HepG2 (cell line): ENCODE data around the gene TTC6. TPM values are rescaled to one million over a fixed set of nuclear protein-coding genes. Genes with fewer than 3 reads are reported as not detected.

Experiments used
- HDAC2 ChIP-seq: sonication (generic); formaldehyde crosslinking; IDR thresholded peaks from 2 replicates; pipeline ENCODE4 v1.4.0; 2020; ENCODE audit warnings: missing genetic modification reagents
- HHEX ChIP-seq: IDR thresholded peaks from 2 replicates; pipeline ENCODE4 v1.6.1; 2016; ENCODE audit warnings: control low read depth
- IKZF1 ChIP-seq: fragments of 450-650 bp; IDR thresholded peaks from 2 replicates; pipeline ENCODE4 v1.7.1; 2016
- ISL2 ChIP-seq: sonication (generic); formaldehyde crosslinking; IDR thresholded peaks from 2 replicates; pipeline ENCODE4 v1.5.0; 2020; ENCODE audit warnings: missing genetic modification reagents
- JUNB ChIP-seq: sonication (generic); formaldehyde crosslinking; IDR thresholded peaks from 2 replicates; pipeline ENCODE4 v1.8.0; 2022; ENCODE audit warnings: missing genetic modification reagents, mild to moderate bottlenecking, borderline replicate concordance
- ONECUT2 ChIP-seq: sonication (generic); formaldehyde crosslinking; IDR thresholded peaks from 2 replicates; pipeline ENCODE4 v1.4.0; 2020; ENCODE audit warnings: missing genetic modification reagents
- PPARG ChIP-seq: conservative IDR thresholded peaks from 2 replicates; pipeline ENCODE4 v1.6.1; 2016; ENCODE audit warnings: missing biosample characterization, missing genetic modification reagents
- SALL1 ChIP-seq: sonication (generic); formaldehyde crosslinking; IDR thresholded peaks from 2 replicates; pipeline ENCODE4 v1.8.0; 2022; ENCODE audit warnings: mild to moderate bottlenecking, missing genetic modification reagents
- SMARCE1 ChIP-seq: fragments of 450-650 bp; IDR thresholded peaks from 2 replicates; pipeline ENCODE4 v1.6.1; 2017; ENCODE audit warnings: borderline replicate concordance
- SNRNP70 ChIP-seq: fragments of 200-400 bp; formaldehyde crosslinking; IDR thresholded peaks from 2 replicates; pipeline ENCODE4 v1.6.1; 2017; ENCODE audit warnings: mild to moderate bottlenecking, low read depth, low read length, moderate library complexity
- TAF1 ChIP-seq: sonication (generic); formaldehyde crosslinking; IDR thresholded peaks from 2 replicates; pipeline ENCODE4 v1.4.0; 2020; ENCODE audit warnings: missing genetic modification reagents
- TBX2 ChIP-seq: sonication (generic); formaldehyde crosslinking; IDR thresholded peaks from 2 replicates; pipeline ENCODE4 v1.5.0; 2020; ENCODE audit warnings: missing genetic modification reagents, mild to moderate bottlenecking, borderline replicate concordance
- ZNF557 ChIP-seq: sonication (generic); formaldehyde crosslinking; IDR thresholded peaks from 2 replicates; pipeline ENCODE4 v1.4.0; 2020; ENCODE audit warnings: missing genetic modification reagents
- ZNF589 ChIP-seq: sonication (generic); formaldehyde crosslinking; conservative IDR thresholded peaks from 2 replicates; pipeline ENCODE4 v1.8.0; 2022; ENCODE audit warnings: mild to moderate bottlenecking, moderate library complexity, missing genetic modification reagents
- ZNF670 ChIP-seq: sonication (generic); formaldehyde crosslinking; IDR thresholded peaks from 2 replicates; pipeline ENCODE4 v1.8.0; 2022; ENCODE audit warnings: mild to moderate bottlenecking, missing genetic modification reagents, borderline replicate concordance
- ZNF7 ChIP-seq: IDR thresholded peaks from 2 replicates; pipeline ENCODE4 v1.6.1; 2016; ENCODE audit warnings: missing biosample characterization, missing genetic modification reagents
- ZNF746 ChIP-seq: sonication (generic); formaldehyde crosslinking; IDR thresholded peaks from 2 replicates; pipeline ENCODE4 v1.8.0; 2022; ENCODE audit warnings: mild to moderate bottlenecking, missing genetic modification reagents
- ZNF775 ChIP-seq: sonication (generic); formaldehyde crosslinking; IDR thresholded peaks from 2 replicates; pipeline ENCODE4 v1.4.0; 2020; ENCODE audit warnings: missing genetic modification reagents, mild to moderate bottlenecking, moderate library complexity, borderline replicate concordance
- ZNF816 ChIP-seq: sonication (generic); formaldehyde crosslinking; IDR thresholded peaks from 2 replicates; pipeline ENCODE4 v1.8.0; 2022; ENCODE audit warnings: missing genetic modification reagents, mild to moderate bottlenecking, borderline replicate concordance
- ZSCAN31 ChIP-seq: sonication (generic); formaldehyde crosslinking; IDR thresholded peaks from 2 replicates; pipeline ENCODE4 v1.5.0; 2020; ENCODE audit warnings: low read depth, mild to moderate bottlenecking, missing genetic modification reagents
- polyA plus RNA-seq, 8 experiments: library from polyadenylated mRNA; depleted of rRNA in 3 of 8; stranded (reverse) in 7 of 8; unstranded in 1 of 8; fragments of >200 nt; fragmentation: Illumina TruSeq in 4 of 8; extraction: Trizol in 4 of 8; gene quantifications; 2 replicates each; pipeline versions ENCODE4 v1.2.1 to v1.2.3, GENCODE V29; 2011 to 2016; ENCODE audit warnings: low read depth in 4 of 8, missing spikeins in 1 of 8, mixed read lengths in 1 of 8; ENCODE audit not compliant: insufficient read depth in 1 of 8
- total RNA-seq, 5 experiments: library from RNA; depleted of rRNA; stranded (reverse); fragments of >200 nt; fragmentation: Illumina TruSeq; extraction: Trizol; gene quantifications; 2 replicates each; pipeline ENCODE4 v1.2.3, GENCODE V29; 2016; ENCODE audit warnings: low read depth in 1 of 5
- TF ChIP-seq, protein P1 (sequence below): sonication (generic); formaldehyde crosslinking; IDR thresholded peaks from 2 replicates; pipeline ENCODE4 v1.4.0; 2020; ENCODE audit warnings: missing genetic modification reagents
- TF ChIP-seq, protein P2 (sequence below), 2 experiments: IDR thresholded peaks; 2 replicates each; pipeline ENCODE4 v1.6.1; 2011 to 2012; ENCODE audit warnings: low read length in 2 of 2, borderline replicate concordance in 1 of 2, low read depth in 1 of 2, mild to moderate bottlenecking in 1 of 2, moderate library complexity in 1 of 2
- TF ChIP-seq, protein P3 (sequence below): sonication (generic); formaldehyde crosslinking; IDR thresholded peaks from 2 replicates; pipeline ENCODE4 v1.9.0; 2021; ENCODE audit warnings: missing genetic modification reagents, mild to moderate bottlenecking, borderline replicate concordance
- TF ChIP-seq, protein P4 (sequence below): sonication (generic); formaldehyde crosslinking; IDR thresholded peaks from 2 replicates; pipeline ENCODE4 v1.4.0; 2020; ENCODE audit warnings: mild to moderate bottlenecking, missing genetic modification reagents

Gene TTC6
- total and polyA plus RNA-seq, 2 of the 13 experiments (the other 11 are each of a cell fraction or from before 2014, with no cell fraction given), result 9.3 to 27.4 TPM

DNA sequence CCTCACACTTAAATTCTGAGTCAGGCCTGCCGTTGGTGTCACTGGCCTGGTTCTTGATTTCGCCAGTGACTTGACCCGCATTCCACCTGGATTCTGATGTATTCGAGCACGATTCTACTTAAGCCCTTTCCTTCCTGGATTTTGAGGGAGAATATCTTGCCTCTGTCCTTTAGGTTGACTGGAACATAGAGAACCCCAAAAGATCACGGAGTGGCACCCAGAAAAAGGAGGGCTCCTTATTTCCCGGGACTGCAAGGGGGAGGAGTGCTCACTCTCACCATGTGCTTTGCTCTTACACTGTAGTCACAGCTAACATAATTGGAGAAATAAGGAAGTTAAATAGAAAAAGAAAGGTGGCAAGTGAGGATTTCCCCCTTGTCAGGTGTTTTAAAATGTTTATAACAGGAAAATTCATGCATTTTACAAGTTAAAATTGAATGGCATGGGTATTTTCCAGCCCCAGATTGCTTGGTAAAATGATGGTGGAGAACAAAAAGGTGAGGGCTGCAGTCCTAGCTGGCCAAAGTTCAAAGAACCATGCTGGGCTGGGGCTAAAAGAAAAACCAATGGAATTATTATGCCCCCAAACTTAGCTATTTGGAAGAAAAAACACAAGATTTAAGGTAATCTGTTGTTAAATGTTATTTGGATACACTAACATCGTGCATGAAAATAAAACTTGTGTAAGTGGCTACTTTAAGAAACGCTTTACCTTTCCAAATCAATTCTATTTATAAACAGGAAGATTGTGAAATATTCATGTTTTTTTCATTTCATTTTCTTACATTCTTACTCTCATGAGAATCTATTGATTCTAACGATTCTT is 9.2 kb upstream of the TTC6 start (continued):
- TF ChIP-seq ZNF816 (CRISPR knock-in tag), result no peak
- TF ChIP-seq ONECUT2 (CRISPR knock-in tag), result no peak
- 0 out of 2 replicates have a peak, but pooled peaks have one; percentile 31 for TF ChIP-seq TBX2 (CRISPR knock-in tag)
- TF ChIP-seq, protein P1, sequence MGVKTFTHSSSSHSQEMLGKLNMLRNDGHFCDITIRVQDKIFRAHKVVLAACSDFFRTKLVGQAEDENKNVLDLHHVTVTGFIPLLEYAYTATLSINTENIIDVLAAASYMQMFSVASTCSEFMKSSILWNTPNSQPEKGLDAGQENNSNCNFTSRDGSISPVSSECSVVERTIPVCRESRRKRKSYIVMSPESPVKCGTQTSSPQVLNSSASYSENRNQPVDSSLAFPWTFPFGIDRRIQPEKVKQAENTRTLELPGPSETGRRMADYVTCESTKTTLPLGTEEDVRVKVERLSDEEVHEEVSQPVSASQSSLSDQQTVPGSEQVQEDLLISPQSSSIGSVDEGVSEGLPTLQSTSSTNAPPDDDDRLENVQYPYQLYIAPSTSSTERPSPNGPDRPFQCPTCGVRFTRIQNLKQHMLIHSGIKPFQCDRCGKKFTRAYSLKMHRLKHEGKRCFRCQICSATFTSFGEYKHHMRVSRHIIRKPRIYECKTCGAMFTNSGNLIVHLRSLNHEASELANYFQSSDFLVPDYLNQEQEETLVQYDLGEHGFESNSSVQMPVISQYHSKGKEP (CRISPR knock-in tag), result no peak
- no peak for TF ChIP-seq ZNF589 (CRISPR knock-in tag)
- TF ChIP-seq ZNF775 (CRISPR knock-in tag), result no peak
- no peak for TF ChIP-seq ZNF7 (CRISPR knock-in tag)
- TF ChIP-seq TAF1, result no peak; the same call in 1 of the 2 replicates
- TF ChIP-seq, protein P2, sequence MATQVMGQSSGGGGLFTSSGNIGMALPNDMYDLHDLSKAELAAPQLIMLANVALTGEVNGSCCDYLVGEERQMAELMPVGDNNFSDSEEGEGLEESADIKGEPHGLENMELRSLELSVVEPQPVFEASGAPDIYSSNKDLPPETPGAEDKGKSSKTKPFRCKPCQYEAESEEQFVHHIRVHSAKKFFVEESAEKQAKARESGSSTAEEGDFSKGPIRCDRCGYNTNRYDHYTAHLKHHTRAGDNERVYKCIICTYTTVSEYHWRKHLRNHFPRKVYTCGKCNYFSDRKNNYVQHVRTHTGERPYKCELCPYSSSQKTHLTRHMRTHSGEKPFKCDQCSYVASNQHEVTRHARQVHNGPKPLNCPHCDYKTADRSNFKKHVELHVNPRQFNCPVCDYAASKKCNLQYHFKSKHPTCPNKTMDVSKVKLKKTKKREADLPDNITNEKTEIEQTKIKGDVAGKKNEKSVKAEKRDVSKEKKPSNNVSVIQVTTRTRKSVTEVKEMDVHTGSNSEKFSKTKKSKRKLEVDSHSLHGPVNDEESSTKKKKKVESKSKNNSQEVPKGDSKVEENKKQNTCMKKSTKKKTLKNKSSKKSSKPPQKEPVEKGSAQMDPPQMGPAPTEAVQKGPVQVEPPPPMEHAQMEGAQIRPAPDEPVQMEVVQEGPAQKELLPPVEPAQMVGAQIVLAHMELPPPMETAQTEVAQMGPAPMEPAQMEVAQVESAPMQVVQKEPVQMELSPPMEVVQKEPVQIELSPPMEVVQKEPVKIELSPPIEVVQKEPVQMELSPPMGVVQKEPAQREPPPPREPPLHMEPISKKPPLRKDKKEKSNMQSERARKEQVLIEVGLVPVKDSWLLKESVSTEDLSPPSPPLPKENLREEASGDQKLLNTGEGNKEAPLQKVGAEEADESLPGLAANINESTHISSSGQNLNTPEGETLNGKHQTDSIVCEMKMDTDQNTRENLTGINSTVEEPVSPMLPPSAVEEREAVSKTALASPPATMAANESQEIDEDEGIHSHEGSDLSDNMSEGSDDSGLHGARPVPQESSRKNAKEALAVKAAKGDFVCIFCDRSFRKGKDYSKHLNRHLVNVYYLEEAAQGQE (IDR thresholded peaks at IDR 0.05; ENCODE audit: borderline replicate concordance in 1 of 2, low read depth in 1 of 2, low read length in 2 of 2), result peak in 1 of 2 experiments; percentile 35; a peak in 1 of 4 replicates
- TF ChIP-seq HHEX (CRISPR knock-in tag), result no peak
- peak; percentile 67; the same call in 1 of the 2 replicates for TF ChIP-seq ZSCAN31 (CRISPR knock-in tag)
- no peak for TF ChIP-seq JUNB (CRISPR knock-in tag)
- TF ChIP-seq PPARG (CRISPR knock-in tag), result peak; percentile 27; the same call in 1 of the 2 replicates
- no peak for TF ChIP-seq ZNF557 (CRISPR knock-in tag)
- TF ChIP-seq SMARCE1, result no peak
- no peak for TF ChIP-seq ZNF670 (CRISPR knock-in tag)
- no peak; the same call in 1 of the 2 replicates for TF ChIP-seq SALL1 (CRISPR knock-in tag)
- TF ChIP-seq HDAC2, result no peak
- no peak for TF ChIP-seq ZNF746 (CRISPR knock-in tag)
- no peak for TF ChIP-seq SNRNP70
- TF ChIP-seq, protein P3, sequence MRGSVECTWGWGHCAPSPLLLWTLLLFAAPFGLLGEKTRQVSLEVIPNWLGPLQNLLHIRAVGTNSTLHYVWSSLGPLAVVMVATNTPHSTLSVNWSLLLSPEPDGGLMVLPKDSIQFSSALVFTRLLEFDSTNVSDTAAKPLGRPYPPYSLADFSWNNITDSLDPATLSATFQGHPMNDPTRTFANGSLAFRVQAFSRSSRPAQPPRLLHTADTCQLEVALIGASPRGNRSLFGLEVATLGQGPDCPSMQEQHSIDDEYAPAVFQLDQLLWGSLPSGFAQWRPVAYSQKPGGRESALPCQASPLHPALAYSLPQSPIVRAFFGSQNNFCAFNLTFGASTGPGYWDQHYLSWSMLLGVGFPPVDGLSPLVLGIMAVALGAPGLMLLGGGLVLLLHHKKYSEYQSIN (CRISPR knock-in tag), result no peak
- TF ChIP-seq ISL2 (CRISPR knock-in tag), result 0 out of 2 replicates have a peak, but pooled peaks have one; percentile 30
- no peak for TF ChIP-seq IKZF1
- TF ChIP-seq, protein P4, sequence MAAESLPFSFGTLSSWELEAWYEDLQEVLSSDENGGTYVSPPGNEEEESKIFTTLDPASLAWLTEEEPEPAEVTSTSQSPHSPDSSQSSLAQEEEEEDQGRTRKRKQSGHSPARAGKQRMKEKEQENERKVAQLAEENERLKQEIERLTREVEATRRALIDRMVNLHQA (CRISPR knock-in tag), result no peak
